IMR-90 (cell line): ENCODE data around the gene SLC39A5. TPM values are rescaled to one million over a fixed set of nuclear protein-coding genes. Genes with fewer than 3 reads are reported as not detected.

Experiments used
- ATAC-seq: fragments of 200-7000 bp; cut with Tn5 transposase; 2 replicates; pipeline ENCODE4 v1.9.1; 2020; ENCODE audit warnings: low read depth, mild to moderate bottlenecking, moderate library complexity
- BruUV-seq: library from RNA; stranded (reverse); fragments of 400-500 nt; replicated peaks from 2 replicates; lab custom pipeline; 2021; lab: Mats Ljungman, UMichigan
- CTCF ChIA-PET: fragments of 300-600 bp; formaldehyde crosslinking; extraction: SDS; loops from one replicate; lab custom pipeline; 2021; ENCODE audit warnings: antibody characterized with exemption; lab: Yijun Ruan, JAX
- POLR2A ChIA-PET: fragments of 300-600 bp; sonication (Branson Sonifier 250); formaldehyde crosslinking; loops from one replicate; lab custom pipeline; 2022; ENCODE audit warnings: antibody characterized with exemption; ENCODE audit not compliant: unreplicated experiment; lab: Charles Lee
- DNase-seq: peaks from one replicate; pipeline ENCODE4 v3.0.0; 2013
- H2AFZ ChIP-seq: replicated peaks from 2 replicates; pipeline ENCODE3; 2013; ENCODE audit warnings: low read length, mild to moderate bottlenecking; ENCODE audit not compliant: poor library complexity
- H2AK5ac ChIP-seq: 2 replicates; pipeline ENCODE4 v1.6.1; 2013; ENCODE audit warnings: low read depth, low read length, inconsistent platforms
- H2AK9ac ChIP-seq: replicated peaks from 2 replicates; pipeline ENCODE3; 2013; ENCODE audit warnings: mild to moderate bottlenecking, low read depth, low read length, moderate library complexity; ENCODE audit not compliant: poor library complexity
- H2BK120ac ChIP-seq: 2 replicates; pipeline ENCODE4 v1.6.1; 2013; ENCODE audit warnings: low read depth, low read length, inconsistent platforms
- H2BK15ac ChIP-seq: 3 replicates; pipeline ENCODE4 v1.6.1; 2013; ENCODE audit warnings: low read depth, low read length, inconsistent platforms
- H2BK20ac ChIP-seq: 2 replicates; pipeline ENCODE4 v1.6.1; 2013; ENCODE audit warnings: low read depth, mild to moderate bottlenecking, inconsistent platforms, low read length, moderate library complexity
- H2BK5ac ChIP-seq: 2 replicates; pipeline ENCODE4 v1.6.1; 2013; ENCODE audit warnings: mild to moderate bottlenecking, low read depth, low read length, inconsistent platforms; ENCODE audit not compliant: poor library complexity, severe bottlenecking
- H3K14ac ChIP-seq: replicated peaks from 2 replicates; pipeline ENCODE4 v1.6.1; 2013; ENCODE audit warnings: low read depth, low read length, inconsistent platforms
- H3K18ac ChIP-seq: 2 replicates; pipeline ENCODE4 v1.6.1; 2013; ENCODE audit warnings: low read depth, low read length, control low read depth
- H3K23ac ChIP-seq: 2 replicates; pipeline ENCODE4 v1.6.1; 2013; ENCODE audit warnings: low read depth, low read length, inconsistent platforms
- H3K27ac ChIP-seq: 2 replicates; pipeline ENCODE4 v1.5.1; 2013; ENCODE audit warnings: mild to moderate bottlenecking, control low read depth, low read length; ENCODE audit not compliant: insufficient read depth
- H3K27me3 ChIP-seq: 2 replicates; pipeline ENCODE4 v1.6.1; 2013; ENCODE audit warnings: low read length; ENCODE audit not compliant: control insufficient read depth, insufficient read depth
- H3K36me3 ChIP-seq: 2 replicates; pipeline ENCODE4 v1.6.1; 2013; ENCODE audit warnings: low read length, mixed read lengths; ENCODE audit not compliant: control insufficient read depth, insufficient read depth
- H3K4ac ChIP-seq: 2 replicates; pipeline ENCODE4 v1.6.1; 2013; ENCODE audit warnings: low read depth, low read length, inconsistent platforms
- H3K4me1 ChIP-seq: 2 replicates; pipeline ENCODE4 v1.6.1; 2013; ENCODE audit warnings: low read length, mixed read lengths; ENCODE audit not compliant: control insufficient read depth, insufficient read depth
- H3K4me2 ChIP-seq: 2 replicates; pipeline ENCODE4 v1.6.1; 2013; ENCODE audit warnings: low read depth, mild to moderate bottlenecking, control low read depth, low read length, moderate library complexity
- H3K4me3 ChIP-seq: 2 replicates; pipeline ENCODE4 v1.5.1; 2013; ENCODE audit warnings: low read depth, mild to moderate bottlenecking, control low read depth, low read length, moderate library complexity; ENCODE audit not compliant: insufficient read depth
- H3K56ac ChIP-seq: 2 replicates; pipeline ENCODE4 v1.6.1; 2013; ENCODE audit warnings: low read length, inconsistent platforms; ENCODE audit not compliant: insufficient read depth; ENCODE audit errors: extremely low read depth
- H3K79me1 ChIP-seq, 2 experiments: 2 replicates each; pipeline ENCODE4 v1.6.1; 2013; ENCODE audit warnings: low read length in 2 of 2, inconsistent platforms in 1 of 2, low read depth in 1 of 2
- H3K9ac ChIP-seq: 2 replicates; pipeline ENCODE4 v1.6.1; 2013; ENCODE audit warnings: low read depth, low read length, control low read depth
- H3K9me1 ChIP-seq: 2 replicates; pipeline ENCODE4 v1.6.1; 2013; ENCODE audit warnings: low read length, inconsistent platforms; ENCODE audit not compliant: insufficient read depth
- H3K9me3 ChIP-seq: 2 replicates; pipeline ENCODE4 v1.6.1; 2013; ENCODE audit warnings: low read length; ENCODE audit not compliant: control insufficient read depth, insufficient read depth
- H4K20me1 ChIP-seq: 2 replicates; pipeline ENCODE4 v1.6.1; 2013; ENCODE audit warnings: low read length, inconsistent platforms; ENCODE audit not compliant: insufficient read depth
- H4K5ac ChIP-seq: 2 replicates; pipeline ENCODE4 v1.6.1; 2013; ENCODE audit warnings: mild to moderate bottlenecking, low read depth, low read length, control low read depth
- H4K8ac ChIP-seq, 2 experiments: 2 replicates each; pipeline ENCODE4 v1.6.1; 2013; ENCODE audit warnings: low read depth in 2 of 2, low read length in 2 of 2, control low read depth in 1 of 2, inconsistent platforms in 1 of 2
- H4K91ac ChIP-seq: 2 replicates; pipeline ENCODE4 v1.6.1; 2013; ENCODE audit warnings: low read depth, low read length, inconsistent platforms; ENCODE audit not compliant: insufficient read depth
- BHLHE40 ChIP-seq: fragments of 150-350 bp; IDR thresholded peaks from 2 replicates; pipeline ENCODE4 v1.6.1; 2016; ENCODE audit warnings: mild to moderate bottlenecking, low read depth, low read length
- CEBPB ChIP-seq: IDR thresholded peaks from 2 replicates; pipeline ENCODE4 v1.6.1; 2012; ENCODE audit warnings: low read depth, low read length, improper control_type of control experiment
- CHD1 ChIP-seq: IDR thresholded peaks from 2 replicates; pipeline ENCODE4 v1.6.1; 2012; ENCODE audit warnings: low read depth, low read length, improper control_type of control experiment
- FOS ChIP-seq: fragments of 150-350 bp; IDR thresholded peaks from 2 replicates; pipeline ENCODE4 v1.6.1; 2016; ENCODE audit warnings: low read depth, low read length
- MAFK ChIP-seq: IDR thresholded peaks from 2 replicates; pipeline ENCODE4 v1.6.1; 2012; ENCODE audit warnings: low read depth, low read length, improper control_type of control experiment
- MAZ ChIP-seq: IDR thresholded peaks from 2 replicates; pipeline ENCODE4 v1.6.1; 2012; ENCODE audit warnings: low read depth, mild to moderate bottlenecking, low read length, improper control_type of control experiment, moderate library complexity, borderline replicate concordance
- MXI1 ChIP-seq: IDR thresholded peaks from 2 replicates; pipeline ENCODE4 v1.6.1; 2012; ENCODE audit warnings: low read depth, mild to moderate bottlenecking, low read length, moderate library complexity, borderline replicate concordance
- NFE2L2 ChIP-seq: fragments of 150-350 bp; IDR thresholded peaks from 2 replicates; pipeline ENCODE4 v1.6.1; 2016; ENCODE audit warnings: low read depth, mild to moderate bottlenecking, low read length
- POLR2A ChIP-seq: IDR thresholded peaks from 2 replicates; pipeline ENCODE4 v1.6.1; 2012; ENCODE audit warnings: mild to moderate bottlenecking, low read depth, low read length
- RAD21 ChIP-seq: IDR thresholded peaks from 2 replicates; pipeline ENCODE4 v1.6.1; 2012; ENCODE audit warnings: low read length, improper control_type of control experiment
- RCOR1 ChIP-seq: IDR thresholded peaks from 2 replicates; pipeline ENCODE4 v1.6.1; 2012; ENCODE audit warnings: mild to moderate bottlenecking, low read length, improper control_type of control experiment; ENCODE audit not compliant: insufficient replicate concordance
- RFX5 ChIP-seq: IDR thresholded peaks from 2 replicates; pipeline ENCODE4 v1.8.0; 2012; ENCODE audit warnings: low read depth, mild to moderate bottlenecking, low read length, moderate library complexity
- SMC3 ChIP-seq: fragments of 150-350 bp; IDR thresholded peaks from 2 replicates; pipeline ENCODE4 v1.6.1; 2016; ENCODE audit warnings: low read depth, mild to moderate bottlenecking, antibody characterized with exemption, low read length, moderate library complexity
- USF2 ChIP-seq: fragments of 150-350 bp; IDR thresholded peaks from 2 replicates; pipeline ENCODE4 v1.6.1; 2017; ENCODE audit warnings: mild to moderate bottlenecking, antibody characterized with exemption, low read length, low read depth
- WGBS, 2 experiments: methylation state at CpG; one replicate each; pipeline versions ENCODE4 v1.1.5 to v1.1.7; 2013; ENCODE audit warnings: missing lambda C conversion rate in 2 of 2; ENCODE audit not compliant: insufficient read length in 1 of 2; ENCODE audit errors: extremely low coverage in 2 of 2; 5-methylcytosine and 5-hydroxymethylcytosine counted together
- dilution Hi-C: fragments of 300-500 bp; cut with HindIII; formaldehyde crosslinking; loops from one replicate; pipeline ENCODE4 v1.14.3; 2018; ENCODE audit warnings: low sequenced_read_pairs; ENCODE audit not compliant: unreplicated experiment
- in situ Hi-C: fragments of 300-500 bp; cut with MboI; formaldehyde crosslinking; loops from 3 replicates; pipeline ENCODE4 v1.14.3; 2019; ENCODE audit warnings: low sequenced_read_pairs, inconsistent platforms, mixed read lengths
- intact Hi-C: fragments of 100-400 bp; cut with micrococcal nuclease; formaldehyde crosslinking; loops from 2 replicates; pipeline ENCODE4 v1.10.0; 2022
- polyA plus RNA-seq, 3 experiments: library from polyadenylated mRNA; depleted of rRNA; stranded (reverse); fragments of >200 nt; gene quantifications; 2 replicates each; pipeline ENCODE4 v1.2.3, GENCODE V29; 2012; ENCODE audit warnings: low replicate concordance in 1 of 3
- total RNA-seq: library from RNA; depleted of rRNA; stranded (reverse); fragments of >200 nt; gene quantifications from 2 replicates; pipeline ENCODE4 v1.2.3, GENCODE V29; 2012
- TF ChIP-seq, protein P1 (sequence below): fragments of 150-350 bp; IDR thresholded peaks from 2 replicates; pipeline ENCODE4 v1.6.1; 2016; ENCODE audit warnings: low read depth, mild to moderate bottlenecking, low read length, moderate library complexity, borderline replicate concordance
- TF ChIP-seq, protein P2 (sequence below): conservative IDR thresholded peaks from 2 replicates; pipeline ENCODE4 v1.5.1; 2012; ENCODE audit warnings: mild to moderate bottlenecking, low read depth, low read length, improper control_type of control experiment

The SLC39A5 gene
- total and polyA plus RNA-seq, 2 of the 4 experiments (the other 2 are of a cell fraction) = not detected

GRCh38 chr12:56212361-56212760, 17.5 kb upstream of the SLC39A5 start:
- Histone ChIP-seq H2AFZ (no peak overlapping the region), H3K36me3 (peaks cover 60% of the 10 kb centered on the region), H3K27ac (no peak overlapping the region), H3K23ac (no peak overlapping the region), H2BK15ac (no peak overlapping the region), H4K20me1 (peaks cover 22% of the 10 kb centered on the region; the same call in 1 of the 2 replicates), H3K18ac (no peak overlapping the region), H3K79me1 (peaks cover 20 to 48% of the 10 kb centered on the region in 2 experiments), H3K4ac (no peak overlapping the region), H3K14ac (no peak overlapping the region), H2AK9ac (no peak overlapping the region), H4K91ac (no peak overlapping the region), H2AK5ac (no peak overlapping the region), H3K56ac (no peak overlapping the region), H3K4me1 (peaks cover 2% of the 10 kb centered on the region), H2BK120ac (no peak overlapping the region), H4K5ac (no peak overlapping the region), H3K4me3 (no peak overlapping the region), H3K9me3 (no peaks in the 10 kb centered on the region), H3K27me3 (no peaks in the 10 kb centered on the region), H3K4me2 (no peak overlapping the region), H3K9me1 (peaks cover under 1% of the 10 kb centered on the region; the same call in 1 of the 2 replicates), H2BK5ac (no peak overlapping the region), H3K9ac (no peak overlapping the region), H4K8ac (no peak overlapping the region), H2BK20ac (no peak overlapping the region)
- ChIA-PET CTCF (no interaction called here), POLR2A (no interaction called here)
- no CpG with 5 or more reads among the region's 1 CpG for WGBS, 2 experiments
- dilution Hi-C loops (no loop called here), intact Hi-C loops (no loop called here), in situ Hi-C loops (no loop called here)
- BruUV-seq = no TSS peak
- DNase-seq (no peak), ATAC-seq (no peak)
- no peak for TF ChIP-seq RCOR1
- TF ChIP-seq CHD1 = no peak
- TF ChIP-seq, protein P1, sequence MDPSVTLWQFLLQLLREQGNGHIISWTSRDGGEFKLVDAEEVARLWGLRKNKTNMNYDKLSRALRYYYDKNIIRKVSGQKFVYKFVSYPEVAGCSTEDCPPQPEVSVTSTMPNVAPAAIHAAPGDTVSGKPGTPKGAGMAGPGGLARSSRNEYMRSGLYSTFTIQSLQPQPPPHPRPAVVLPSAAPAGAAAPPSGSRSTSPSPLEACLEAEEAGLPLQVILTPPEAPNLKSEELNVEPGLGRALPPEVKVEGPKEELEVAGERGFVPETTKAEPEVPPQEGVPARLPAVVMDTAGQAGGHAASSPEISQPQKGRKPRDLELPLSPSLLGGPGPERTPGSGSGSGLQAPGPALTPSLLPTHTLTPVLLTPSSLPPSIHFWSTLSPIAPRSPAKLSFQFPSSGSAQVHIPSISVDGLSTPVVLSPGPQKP = no peak
- no peak for TF ChIP-seq USF2
- no peak for TF ChIP-seq NFE2L2
- TF ChIP-seq BHLHE40 = no peak
- no peak for TF ChIP-seq RFX5
- no peak for TF ChIP-seq FOS
- no peak for TF ChIP-seq MAZ
- TF ChIP-seq MXI1 = no peak
- no peak for TF ChIP-seq MAFK
- TF ChIP-seq, protein P2, sequence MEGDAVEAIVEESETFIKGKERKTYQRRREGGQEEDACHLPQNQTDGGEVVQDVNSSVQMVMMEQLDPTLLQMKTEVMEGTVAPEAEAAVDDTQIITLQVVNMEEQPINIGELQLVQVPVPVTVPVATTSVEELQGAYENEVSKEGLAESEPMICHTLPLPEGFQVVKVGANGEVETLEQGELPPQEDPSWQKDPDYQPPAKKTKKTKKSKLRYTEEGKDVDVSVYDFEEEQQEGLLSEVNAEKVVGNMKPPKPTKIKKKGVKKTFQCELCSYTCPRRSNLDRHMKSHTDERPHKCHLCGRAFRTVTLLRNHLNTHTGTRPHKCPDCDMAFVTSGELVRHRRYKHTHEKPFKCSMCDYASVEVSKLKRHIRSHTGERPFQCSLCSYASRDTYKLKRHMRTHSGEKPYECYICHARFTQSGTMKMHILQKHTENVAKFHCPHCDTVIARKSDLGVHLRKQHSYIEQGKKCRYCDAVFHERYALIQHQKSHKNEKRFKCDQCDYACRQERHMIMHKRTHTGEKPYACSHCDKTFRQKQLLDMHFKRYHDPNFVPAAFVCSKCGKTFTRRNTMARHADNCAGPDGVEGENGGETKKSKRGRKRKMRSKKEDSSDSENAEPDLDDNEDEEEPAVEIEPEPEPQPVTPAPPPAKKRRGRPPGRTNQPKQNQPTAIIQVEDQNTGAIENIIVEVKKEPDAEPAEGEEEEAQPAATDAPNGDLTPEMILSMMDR = no peak
- TF ChIP-seq RAD21 = no peak
- TF ChIP-seq SMC3 = no peak
- no peak for TF ChIP-seq POLR2A
- no peak for TF ChIP-seq CEBPB
